IPS-11a (cell line): Measurements from ENCODE around the gene TMEM14A.

Source experiments
- H3K4me3 ChIP-seq: one replicate; pipeline ENCODE4 v1.5.1; 2013; ENCODE audit warnings: low read depth, low read length, control low read depth

Gene TMEM14A

DNA sequence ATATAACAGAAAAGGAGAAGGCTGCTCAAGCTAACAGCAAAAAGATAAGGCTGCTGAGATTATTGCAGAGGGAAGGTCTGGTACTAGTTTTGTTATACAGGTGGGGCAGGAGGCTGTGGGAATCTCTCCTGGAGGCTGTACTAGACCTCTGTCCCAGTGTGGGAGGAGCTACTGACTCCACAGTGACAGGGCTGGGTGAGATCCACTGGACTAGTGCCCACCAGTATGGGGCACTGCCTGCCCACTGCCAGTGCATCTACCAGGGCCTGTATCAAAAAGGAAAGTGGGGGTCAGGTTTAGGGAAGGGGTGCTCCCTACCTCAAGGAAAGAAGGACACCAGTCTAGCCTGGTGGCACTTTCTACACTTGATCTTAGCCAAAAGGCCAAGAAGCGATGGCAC, 62.3 kb downstream of the TMEM14A start:
- no peak overlapping the region for H3K4me3 ChIP-seq

DNA sequence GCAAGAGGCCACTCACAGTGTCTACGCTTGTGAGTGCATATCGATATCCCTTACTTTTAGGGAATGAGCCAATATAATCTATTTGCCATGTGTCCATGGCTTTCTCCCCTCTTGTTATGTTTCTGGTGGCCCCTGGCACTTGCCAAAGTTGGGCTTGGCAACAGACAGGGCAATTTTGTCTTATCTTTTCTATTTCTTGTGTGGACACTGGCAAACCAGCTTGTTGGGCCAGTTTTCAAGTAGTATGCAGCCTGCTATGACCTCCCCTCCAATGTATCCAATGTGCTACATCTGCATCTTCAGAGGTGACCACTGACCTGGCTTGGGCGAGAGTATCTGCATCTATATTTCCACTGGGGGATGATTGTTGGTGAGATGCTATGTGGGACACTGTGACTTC, 63.2 kb downstream of the TMEM14A start:
- H3K4me3 ChIP-seq, result no peak overlapping the region

DNA sequence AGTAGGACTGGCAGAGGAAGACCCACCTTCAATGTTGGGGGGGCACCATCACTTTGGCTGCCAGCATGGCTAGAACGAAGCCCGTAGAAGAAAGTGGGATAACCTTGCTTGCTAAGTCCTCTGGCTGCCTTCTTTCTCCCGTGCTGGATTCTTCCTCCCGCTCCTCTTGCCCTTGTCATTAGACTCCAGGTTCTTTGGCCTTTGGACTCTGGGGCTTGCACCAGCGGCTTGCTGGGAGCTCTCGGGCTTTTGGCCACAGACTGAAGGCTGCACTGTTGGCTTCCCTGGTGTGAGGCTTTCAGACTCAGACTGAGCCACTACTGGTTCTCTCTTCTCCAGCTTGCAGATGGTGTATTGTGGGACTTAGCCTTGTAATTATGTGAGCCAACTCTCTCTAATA, 64.2 kb downstream of the TMEM14A start:
- H3K4me3 ChIP-seq, result no peak overlapping the region

GRCh38 chr6:52736145-52736544, 65.2 kb downstream of the TMEM14A start:
- no peak overlapping the region for H3K4me3 ChIP-seq
